Neural progenitor cell (in vitro differentiated cells): Measurements from ENCODE around the gene SPTBN4. TPM values are rescaled to one million over a fixed set of nuclear protein-coding genes. Genes with fewer than 3 reads are reported as not detected.
A peak's percentile ranks its signal among the peaks of the same experiment; 100 is the strongest.

Experiments
- DNase-seq: peaks from one replicate; pipeline ENCODE4 v3.0.0-alpha.2; 2016; ENCODE audit warnings: low spot score
- H2AFZ ChIP-seq: fragments of 200-600 bp; sonication (generic); replicated peaks from 2 replicates; pipeline ENCODE4 v1.6.1; 2016; ENCODE audit warnings: antibody characterized with exemption
- H3F3A ChIP-seq: fragments of 200-600 bp; sonication (generic); 2 replicates; pipeline ENCODE4 v1.6.1; 2016; ENCODE audit warnings: antibody characterized with exemption, low read depth
- H3K27ac ChIP-seq: fragments of 200-600 bp; sonication (generic); 2 replicates; pipeline ENCODE4 v1.5.1; 2016; ENCODE audit warnings: mild to moderate bottlenecking
- H3K27me3 ChIP-seq: fragments of 200-600 bp; sonication (generic); 2 replicates; pipeline ENCODE4 v1.6.1; 2016; ENCODE audit warnings: mild to moderate bottlenecking, moderate library complexity
- H3K36me3 ChIP-seq: fragments of 200-600 bp; sonication (generic); 2 replicates; pipeline ENCODE4 v1.5.1; 2016
- H3K4me1 ChIP-seq: fragments of 200-600 bp; sonication (generic); 2 replicates; pipeline ENCODE4 v1.6.1; 2016; ENCODE audit warnings: mixed run types
- H3K4me2 ChIP-seq: fragments of 200-600 bp; sonication (generic); 2 replicates; pipeline ENCODE4 v1.6.1; 2016
- H3K4me3 ChIP-seq: fragments of 200-600 bp; sonication (generic); 2 replicates; pipeline ENCODE4 v1.5.1; 2016
- H3K79me2 ChIP-seq: fragments of 200-600 bp; sonication (generic); 2 replicates; pipeline ENCODE4 v1.6.1; 2016; ENCODE audit warnings: low read depth
- H3K9ac ChIP-seq: fragments of 200-600 bp; sonication (generic); 2 replicates; pipeline ENCODE4 v1.6.1; 2016
- H3K9me3 ChIP-seq: fragments of 200-600 bp; sonication (generic); 2 replicates; pipeline ENCODE4 v1.5.1; 2016; ENCODE audit warnings: low read depth
- H4K20me1 ChIP-seq: fragments of 200-600 bp; sonication (generic); 2 replicates; pipeline ENCODE4 v1.6.1; 2016; ENCODE audit warnings: low read depth
- H3K27ac Mint-ChIP-seq: 3 replicates; pipeline ENCODE4 v1.8.0; 2021; ENCODE audit warnings: mixed read lengths
- H3K27me3 Mint-ChIP-seq: 2 replicates; pipeline ENCODE4 v1.8.0; 2022; ENCODE audit warnings: low read depth, mild to moderate bottlenecking, inconsistent platforms, moderate library complexity, mixed read lengths; ENCODE audit not compliant: insufficient read depth
- H3K36me3 Mint-ChIP-seq: 3 replicates; pipeline ENCODE4 v1.8.0; 2021; ENCODE audit warnings: mixed read lengths
- H3K4me1 Mint-ChIP-seq: 3 replicates; pipeline ENCODE4 v1.8.0; 2021; ENCODE audit warnings: mixed read lengths
- H3K4me3 Mint-ChIP-seq: 3 replicates; pipeline ENCODE4 v1.8.0; 2021; ENCODE audit warnings: mild to moderate bottlenecking, moderate library complexity, mixed read lengths
- H3K9me3 Mint-ChIP-seq: 3 replicates; pipeline ENCODE4 v1.8.0; 2020; ENCODE audit warnings: mixed read lengths
- EZH2 ChIP-seq: fragments of 200-600 bp; sonication (generic); IDR thresholded peaks from 2 replicates; pipeline ENCODE4 v1.6.1; 2017; ENCODE audit warnings: antibody characterized with exemption, mild to moderate bottlenecking, moderate library complexity
- EZH2phosphoT487 ChIP-seq: fragments of 200-600 bp; sonication (generic); IDR thresholded peaks from 2 replicates; pipeline ENCODE4 v1.6.1; 2017; ENCODE audit warnings: antibody characterized with exemption
- total RNA-seq: library from RNA; depleted of rRNA; stranded (reverse); fragments of >200 nt; gene quantifications from 2 replicates; pipeline ENCODE4 v1.2.3, GENCODE V29; 2015; ENCODE audit warnings: low replicate concordance
- TF ChIP-seq, protein P1 (sequence below): fragments of 200-600 bp; sonication (generic); IDR thresholded peaks from 2 replicates; pipeline ENCODE4 v1.5.1; 2017; ENCODE audit warnings: antibody characterized with exemption, mild to moderate bottlenecking

SPTBN4 gene
- total RNA-seq, 1 donor from 2014 or later: 2.5 TPM

DNA sequence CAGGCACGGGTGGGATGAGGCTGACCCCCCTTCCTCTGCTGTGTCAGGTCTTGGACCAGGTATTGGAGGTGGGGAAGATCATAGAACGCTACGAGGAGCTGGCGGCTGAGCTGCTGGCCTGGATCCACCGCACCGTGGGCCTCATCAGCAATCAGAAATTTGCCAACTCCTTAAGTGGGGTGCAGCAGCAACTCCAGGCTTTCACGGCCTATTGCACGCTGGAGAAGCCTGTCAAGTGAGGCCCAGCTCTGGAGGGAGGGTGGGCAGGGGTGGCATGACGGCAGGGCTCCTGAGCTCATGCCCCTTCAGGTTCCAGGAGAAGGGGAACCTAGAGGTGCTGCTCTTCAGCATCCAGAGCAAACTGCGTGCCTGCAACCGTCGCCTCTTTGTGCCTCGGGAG, 35.3 kb downstream of the SPTBN4 start:
- Mint-ChIP-seq H3K9me3 (peaks cover 5% of the 10 kb centered on the region), H3K36me3 (no peaks in the 10 kb centered on the region), H3K27ac (peak overlapping the region; percentile 93), H3K4me3 (peak overlapping the region; percentile 20), H3K27me3 (peaks cover 16% of the 10 kb centered on the region), H3K4me1 (peaks cover 33% of the 10 kb centered on the region)
- Histone ChIP-seq H2AFZ (no peak overlapping the region), H4K20me1 (no peaks in the 10 kb centered on the region), H3F3A (peaks cover 6% of the 10 kb centered on the region), H3K9me3 (no peaks in the 10 kb centered on the region), H3K27me3 (peaks cover 23% of the 10 kb centered on the region), H3K4me1 (no peaks in the 10 kb centered on the region), H3K79me2 (no peaks in the 10 kb centered on the region), H3K4me3 (no peak overlapping the region), H3K4me2 (no peak overlapping the region), H3K27ac (no peak overlapping the region), H3K9ac (no peak overlapping the region), H3K36me3 (no peaks in the 10 kb centered on the region)
- TF ChIP-seq EZH2 (no peak), EZH2phosphoT487 (no peak)
- TF ChIP-seq, protein P1, sequence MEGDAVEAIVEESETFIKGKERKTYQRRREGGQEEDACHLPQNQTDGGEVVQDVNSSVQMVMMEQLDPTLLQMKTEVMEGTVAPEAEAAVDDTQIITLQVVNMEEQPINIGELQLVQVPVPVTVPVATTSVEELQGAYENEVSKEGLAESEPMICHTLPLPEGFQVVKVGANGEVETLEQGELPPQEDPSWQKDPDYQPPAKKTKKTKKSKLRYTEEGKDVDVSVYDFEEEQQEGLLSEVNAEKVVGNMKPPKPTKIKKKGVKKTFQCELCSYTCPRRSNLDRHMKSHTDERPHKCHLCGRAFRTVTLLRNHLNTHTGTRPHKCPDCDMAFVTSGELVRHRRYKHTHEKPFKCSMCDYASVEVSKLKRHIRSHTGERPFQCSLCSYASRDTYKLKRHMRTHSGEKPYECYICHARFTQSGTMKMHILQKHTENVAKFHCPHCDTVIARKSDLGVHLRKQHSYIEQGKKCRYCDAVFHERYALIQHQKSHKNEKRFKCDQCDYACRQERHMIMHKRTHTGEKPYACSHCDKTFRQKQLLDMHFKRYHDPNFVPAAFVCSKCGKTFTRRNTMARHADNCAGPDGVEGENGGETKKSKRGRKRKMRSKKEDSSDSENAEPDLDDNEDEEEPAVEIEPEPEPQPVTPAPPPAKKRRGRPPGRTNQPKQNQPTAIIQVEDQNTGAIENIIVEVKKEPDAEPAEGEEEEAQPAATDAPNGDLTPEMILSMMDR: no peak
- no peak for DNase-seq

DNA sequence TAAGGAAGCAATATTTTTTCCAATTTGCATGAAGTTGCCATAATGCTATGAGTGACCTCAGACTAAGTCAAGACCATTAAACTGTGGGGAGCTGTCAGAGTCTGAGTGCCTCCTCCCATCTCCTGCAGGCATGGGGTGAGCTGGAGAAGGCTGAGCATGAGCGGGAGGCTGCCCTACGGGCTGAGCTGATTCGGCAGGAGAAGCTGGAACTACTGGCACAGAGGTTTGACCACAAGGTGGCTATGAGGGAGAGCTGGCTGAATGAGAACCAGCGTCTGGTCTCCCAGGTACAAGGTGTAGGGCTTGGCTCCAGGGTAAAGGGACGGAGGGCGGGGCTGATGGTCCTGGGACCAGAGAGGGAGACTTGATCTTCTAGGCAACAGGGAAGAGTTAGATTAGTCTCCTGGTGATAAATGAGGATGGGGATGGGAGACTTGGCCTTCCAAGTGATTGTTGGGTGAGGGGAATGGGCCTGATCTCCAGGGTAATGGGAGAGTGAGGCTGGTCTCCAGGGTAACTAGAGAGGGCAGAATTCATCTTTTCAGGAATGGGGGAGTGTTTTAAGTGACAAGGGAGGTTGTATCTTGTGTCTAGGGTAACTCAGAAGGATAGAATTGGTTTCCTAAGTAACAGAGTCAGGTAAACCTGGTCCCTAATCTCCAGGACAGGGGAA, 36.0 kb downstream of the SPTBN4 start:
- peak; percentile 27 for DNase-seq
- H4K20me1 ChIP-seq: no peaks in the 10 kb centered on the region
- no peaks in the 10 kb centered on the region for H3K4me1 ChIP-seq
- H2AFZ ChIP-seq: no peak overlapping the region
- no peaks in the 10 kb centered on the region for H3K9me3 ChIP-seq
- H3K36me3 ChIP-seq: no peaks in the 10 kb centered on the region
- H3K4me3 ChIP-seq: no peak overlapping the region
- no peak overlapping the region for H3K9ac ChIP-seq
- Mint-ChIP-seq H3K27ac (peak overlapping the region; percentile 93), H3K4me3 (peak overlapping the region; percentile 71), H3K27me3 (peaks cover 19% of the 10 kb centered on the region), H3K4me1 (peaks cover 33% of the 10 kb centered on the region), H3K36me3 (no peaks in the 10 kb centered on the region), H3K9me3 (peaks cover 5% of the 10 kb centered on the region)
- TF ChIP-seq EZH2: no peak
- TF ChIP-seq, protein P1: peak; percentile 19
- no peaks in the 10 kb centered on the region for H3K79me2 ChIP-seq
- peaks cover 6% of the 10 kb centered on the region for H3F3A ChIP-seq
- peaks cover 23% of the 10 kb centered on the region for H3K27me3 ChIP-seq
- no peak overlapping the region for H3K4me2 ChIP-seq
- H3K27ac ChIP-seq: no peak overlapping the region

GRCh38 chr19:40503320-40503695, 36.5 kb downstream of the SPTBN4 start:
- no peaks in the 10 kb centered on the region for H3K4me1 ChIP-seq
- Mint-ChIP-seq H3K4me1 (peaks cover 33% of the 10 kb centered on the region), H3K9me3 (peaks cover 5% of the 10 kb centered on the region)

More at GRCh38 chr19:40503320-40503695, 36.5 kb downstream of the SPTBN4 start:
- Histone ChIP-seq H3K27me3 (peaks cover 23% of the 10 kb centered on the region), H3K9ac (no peak overlapping the region), H2AFZ (no peak overlapping the region), H3K4me3 (no peak overlapping the region), H3K36me3 (no peaks in the 10 kb centered on the region), H3K9me3 (no peaks in the 10 kb centered on the region), H3K79me2 (no peaks in the 10 kb centered on the region), H3F3A (peaks cover 6% of the 10 kb centered on the region), H3K4me2 (no peak overlapping the region), H4K20me1 (no peaks in the 10 kb centered on the region), H3K27ac (no peak overlapping the region)
- no peaks in the 10 kb centered on the region for H3K36me3 Mint-ChIP-seq
- H3K27me3 Mint-ChIP-seq: peaks cover 17% of the 10 kb centered on the region
- TF ChIP-seq EZH2phosphoT487 (no peak), EZH2 (no peak)
- TF ChIP-seq, protein P1: no peak
- DNase-seq: peak; percentile 26
- peak overlapping the region; percentile 71 for H3K4me3 Mint-ChIP-seq
- H3K27ac Mint-ChIP-seq: peak overlapping the region; percentile 43
